ENCODE measurements around the gene PLAC8L1.
"Not testable (repeated sequence)": the region's sequence is repeated elsewhere in the genome, so short reads cannot be mapped to it uniquely, and the experiment has no call there.

Gene PLAC8L1, protein sequence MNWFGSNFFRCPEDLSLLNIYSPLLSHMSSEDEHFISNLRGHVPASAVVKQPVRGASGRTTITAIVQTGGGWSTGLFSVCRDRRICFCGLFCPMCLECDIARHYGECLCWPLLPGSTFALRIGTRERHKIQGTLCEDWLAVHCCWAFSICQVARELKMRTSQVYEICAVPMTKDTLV

DNA sequence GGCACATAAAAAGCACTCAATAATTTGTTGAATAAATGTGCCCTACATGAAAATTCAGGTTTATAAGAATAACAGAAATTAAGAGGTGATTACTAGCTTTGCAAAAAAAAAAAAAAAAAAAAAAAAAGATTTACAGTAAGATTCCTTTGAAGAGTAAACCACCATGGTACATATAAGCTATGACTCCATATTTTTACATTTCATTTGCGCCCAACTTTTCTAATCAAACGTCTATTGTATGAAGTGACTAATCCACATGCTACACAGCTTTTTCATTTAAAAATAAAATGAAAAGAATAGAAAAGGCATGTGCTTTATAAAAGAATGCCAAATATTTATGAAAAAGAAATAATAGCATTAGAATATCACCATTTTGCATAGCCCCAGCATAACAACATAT is at the start of gene PLAC8L1:
TSS of gene PLAC8L1 (minus strand) at position 101 of the 400 bp plus-strand sequence. CDS start 1,266 bp downstream, outside the sequence.
- Histone ChIP-seq H3K27ac (ENCODE audit: low read length) (no peak within 1 kb of the TSS), H3K27me3 (ENCODE audit: control insufficient read depth, insufficient read depth, low read length) (no peaks in the 10 kb centered on the region), H3K9me3 (ENCODE audit: control insufficient read depth, insufficient read depth, low read length) (no peaks in the 10 kb centered on the region), H3K4me1 (ENCODE audit: control insufficient read depth, insufficient read depth, low read length) (peaks cover 1% of the 10 kb centered on the region; the same call in 1 of the 2 replicates), H3K4me3 (ENCODE audit: low read length) (no peak within 1 kb of the TSS), H3K36me3 (ENCODE audit: control insufficient read depth, insufficient read depth, low read length) (no peaks in the 10 kb centered on the region)
- WGBS (ENCODE audit: insufficient coverage, insufficient read length) = no CpG with 5 or more reads among the region's 2 CpGs
- no peak for DNase-seq (ENCODE audit: low read depth, low spot score)

DNA sequence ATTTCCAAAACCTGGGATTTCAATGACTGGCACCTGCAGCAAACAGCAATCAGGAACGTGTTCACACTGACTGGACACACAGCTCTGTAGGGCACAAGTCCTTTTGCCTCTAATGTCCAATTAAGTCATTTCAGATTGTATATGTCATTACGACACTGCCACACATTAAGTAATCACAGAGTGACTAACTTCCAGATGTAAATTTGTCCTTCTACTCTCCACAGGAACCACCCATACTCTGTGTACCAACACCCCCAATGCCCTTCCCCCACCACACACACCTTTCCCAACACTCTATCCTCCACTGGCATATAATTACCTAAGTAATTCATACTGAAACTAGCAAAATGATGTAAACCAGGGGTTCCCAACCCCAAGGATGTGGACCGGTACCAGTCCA is 46.6 kb upstream of the PLAC8L1 start:
- WGBS (ENCODE audit: insufficient coverage, insufficient read length) = no CpG with 5 or more reads among the region's 3 CpGs
- no peaks in the 10 kb centered on the region for H3K27me3 ChIP-seq (ENCODE audit: control insufficient read depth, insufficient read depth, low read length)
- H3K36me3 ChIP-seq (ENCODE audit: control insufficient read depth, insufficient read depth, low read length) = peaks cover 12% of the 10 kb centered on the region; the same call in 1 of the 2 replicates
- DNase-seq (ENCODE audit: low read depth, low spot score) = no peak
- H3K4me1 ChIP-seq (ENCODE audit: control insufficient read depth, insufficient read depth, low read length) = no peaks in the 10 kb centered on the region
- no peak overlapping the region for H3K27ac ChIP-seq (ENCODE audit: low read length)
- H3K4me3 ChIP-seq (ENCODE audit: low read length) = no peak overlapping the region
- H3K9me3 ChIP-seq (ENCODE audit: control insufficient read depth, insufficient read depth, low read length) = no peaks in the 10 kb centered on the region

DNA sequence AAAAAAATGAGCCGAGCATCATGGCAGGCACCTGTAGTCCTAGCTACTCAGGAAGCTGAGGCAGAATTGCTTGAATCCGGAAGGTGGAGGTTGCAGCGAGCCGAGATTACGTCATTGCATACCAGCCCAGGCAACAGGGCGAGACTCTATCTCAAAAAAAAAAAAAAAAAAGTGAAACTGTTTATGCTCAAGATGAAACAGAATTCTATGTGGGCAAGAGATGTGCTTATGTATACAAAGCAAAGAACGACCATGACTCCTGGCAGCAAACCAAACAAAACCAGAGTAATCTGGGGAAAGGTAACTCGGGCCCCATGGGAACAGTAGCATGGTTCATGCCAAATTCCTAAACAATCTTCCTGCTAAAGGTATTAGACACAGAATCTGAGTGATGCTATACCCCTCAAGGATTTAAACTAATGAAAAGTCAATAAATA is 32.6 kb upstream of the PLAC8L1 start:
- no peaks in the 10 kb centered on the region for H3K9me3 ChIP-seq (ENCODE audit: control insufficient read depth, insufficient read depth, low read length)
- no CpG with 5 or more reads among the region's 8 CpGs for WGBS (ENCODE audit: insufficient coverage, insufficient read length)
- no peak for DNase-seq (ENCODE audit: low read depth, low spot score)
- peaks cover 12% of the 10 kb centered on the region for H3K36me3 ChIP-seq (ENCODE audit: control insufficient read depth, insufficient read depth, low read length)
- no peak overlapping the region for H3K4me3 ChIP-seq (ENCODE audit: low read length)
- H3K27me3 ChIP-seq (ENCODE audit: control insufficient read depth, insufficient read depth, low read length) = no peaks in the 10 kb centered on the region
- H3K27ac ChIP-seq (ENCODE audit: low read length) = no peak overlapping the region
- H3K4me1 ChIP-seq (ENCODE audit: control insufficient read depth, insufficient read depth, low read length) = no peaks in the 10 kb centered on the region

DNA sequence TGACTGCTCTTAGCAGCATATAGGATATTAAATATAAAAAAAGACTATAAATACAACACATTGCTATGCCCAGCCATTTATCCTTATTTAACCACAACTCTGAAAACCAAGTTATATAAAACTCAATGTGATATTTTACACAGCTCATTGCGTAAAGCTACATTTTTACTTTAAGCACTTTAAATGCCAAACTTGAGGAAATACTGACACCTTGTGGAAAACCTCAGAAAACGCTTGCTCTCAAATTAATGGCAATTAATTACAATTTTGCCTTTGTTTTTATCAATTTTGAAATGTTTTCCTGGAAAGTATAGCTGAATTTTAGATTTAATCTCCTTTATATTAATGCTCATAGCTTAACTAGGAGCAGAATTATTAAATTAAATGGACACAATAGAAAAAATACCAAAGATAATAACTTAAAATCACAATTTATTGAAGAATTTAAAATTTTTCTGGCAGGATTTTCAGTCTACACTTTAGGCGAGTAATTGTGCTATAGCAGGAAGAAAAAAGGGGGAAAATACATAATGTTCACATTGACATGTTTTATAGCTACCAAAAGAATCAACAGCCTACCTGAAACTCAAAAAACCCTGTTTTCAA is 25.2 kb upstream of the PLAC8L1 start:
- H3K27me3 ChIP-seq (ENCODE audit: control insufficient read depth, insufficient read depth, low read length) = no peaks in the 10 kb centered on the region
- no peaks in the 10 kb centered on the region for H3K4me1 ChIP-seq (ENCODE audit: control insufficient read depth, insufficient read depth, low read length)
- peak; percentile 4 for DNase-seq (ENCODE audit: low read depth, low spot score)
- H3K36me3 ChIP-seq (ENCODE audit: control insufficient read depth, insufficient read depth, low read length) = peaks cover 15% of the 10 kb centered on the region; the same call in 1 of the 2 replicates
- H3K9me3 ChIP-seq (ENCODE audit: control insufficient read depth, insufficient read depth, low read length) = no peaks in the 10 kb centered on the region
- H3K4me3 ChIP-seq (ENCODE audit: low read length) = no peak overlapping the region
- no peak overlapping the region for H3K27ac ChIP-seq (ENCODE audit: low read length)
- WGBS (ENCODE audit: insufficient coverage, insufficient read length) = no CpG with 5 or more reads among the region's 3 CpGs

DNA sequence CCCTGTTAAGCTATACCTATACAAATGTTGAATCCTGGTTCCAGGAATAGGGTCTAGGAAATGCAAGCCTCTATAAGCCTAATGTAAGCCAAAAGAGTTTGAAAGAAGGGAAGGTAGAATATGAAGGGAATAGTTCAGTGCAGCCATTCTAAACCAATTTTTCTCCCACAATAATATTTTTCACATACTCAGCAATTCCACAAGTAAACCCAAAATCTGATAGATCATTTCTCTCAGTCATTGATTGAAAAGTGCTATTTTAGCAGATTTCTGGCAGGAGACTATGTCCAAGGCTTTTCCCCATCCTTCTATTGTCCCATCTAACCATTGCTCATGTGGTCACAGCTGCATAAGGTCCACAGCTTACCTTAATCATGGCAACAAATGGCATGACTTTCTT is 20.7 kb upstream of the PLAC8L1 start:
- H3K4me3 ChIP-seq (ENCODE audit: low read length) = no peak overlapping the region
- H3K27me3 ChIP-seq (ENCODE audit: control insufficient read depth, insufficient read depth, low read length) = no peaks in the 10 kb centered on the region
- no peaks in the 10 kb centered on the region for H3K9me3 ChIP-seq (ENCODE audit: control insufficient read depth, insufficient read depth, low read length)
- no peak overlapping the region for H3K27ac ChIP-seq (ENCODE audit: low read length)
- DNase-seq (ENCODE audit: low read depth, low spot score) = no peak
- no peaks in the 10 kb centered on the region for H3K4me1 ChIP-seq (ENCODE audit: control insufficient read depth, insufficient read depth, low read length)
- peaks cover 17% of the 10 kb centered on the region; the same call in 1 of the 2 replicates for H3K36me3 ChIP-seq (ENCODE audit: control insufficient read depth, insufficient read depth, low read length)

DNA sequence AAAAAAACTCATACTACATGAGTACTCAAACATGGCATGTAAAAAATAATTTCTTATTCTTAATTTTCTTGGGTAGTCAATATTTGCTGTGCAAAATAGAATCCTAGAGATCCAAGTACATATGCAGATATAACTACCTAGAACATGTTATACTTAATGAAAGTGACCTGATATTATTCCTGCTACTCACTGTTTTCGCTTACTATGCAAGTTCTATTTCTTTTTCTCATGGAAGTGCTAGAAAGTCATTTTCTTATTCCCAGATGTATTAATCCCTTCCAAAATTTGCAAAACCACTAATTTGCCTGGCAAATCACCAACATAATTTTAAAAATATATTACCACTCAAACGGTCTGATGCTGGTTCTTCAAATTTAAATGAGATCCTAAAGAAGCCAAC is 19.2 kb upstream of the PLAC8L1 start:
- DNase-seq (ENCODE audit: low read depth, low spot score) = no peak
- 100% methylated on average over 1 of the region's 2 CpGs for WGBS (ENCODE audit: insufficient coverage, insufficient read length)

DNA sequence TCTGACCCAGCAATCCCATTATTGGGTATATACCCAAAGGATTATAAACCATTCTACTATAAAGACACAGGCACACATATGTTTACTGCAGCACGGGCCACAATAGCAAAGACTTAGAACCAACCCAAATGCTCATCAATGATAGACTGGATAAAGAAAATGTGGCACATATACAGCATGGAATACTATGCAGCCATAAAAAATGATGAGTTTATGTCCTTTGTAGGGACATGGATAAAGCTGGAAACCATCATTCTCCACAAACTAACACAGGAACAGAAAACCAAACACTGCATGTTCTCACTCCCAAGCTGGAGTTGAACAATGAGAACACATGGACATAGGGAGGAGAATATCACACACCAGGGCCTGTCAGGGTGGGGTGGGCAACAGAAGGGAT is 16.1 kb upstream of the PLAC8L1 start:
- not testable (repeated sequence) for H3K27ac ChIP-seq (ENCODE audit: low read length); H3K4me1 ChIP-seq (ENCODE audit: control insufficient read depth, insufficient read depth, low read length); H3K9me3 ChIP-seq (ENCODE audit: control insufficient read depth, insufficient read depth, low read length); H3K27me3 ChIP-seq (ENCODE audit: control insufficient read depth, insufficient read depth, low read length); DNase-seq (ENCODE audit: low read depth, low spot score); H3K4me3 ChIP-seq (ENCODE audit: low read length)
- no CpG with 5 or more reads among the region's 1 CpG for WGBS (ENCODE audit: insufficient coverage, insufficient read length)
- H3K36me3 ChIP-seq (ENCODE audit: control insufficient read depth, insufficient read depth, low read length) = peaks cover 24% of the 10 kb centered on the region; the same call in 1 of the 2 replicates

More for the DNA sequence above, 19.2 kb upstream of the PLAC8L1 start:
- Histone ChIP-seq H3K4me1 (ENCODE audit: control insufficient read depth, insufficient read depth, low read length) (no peaks in the 10 kb centered on the region), H3K4me3 (ENCODE audit: low read length) (no peak overlapping the region), H3K9me3 (ENCODE audit: control insufficient read depth, insufficient read depth, low read length) (no peaks in the 10 kb centered on the region), H3K27ac (ENCODE audit: low read length) (no peak overlapping the region), H3K27me3 (ENCODE audit: control insufficient read depth, insufficient read depth, low read length) (no peaks in the 10 kb centered on the region), H3K36me3 (ENCODE audit: control insufficient read depth, insufficient read depth, low read length) (peaks cover 20% of the 10 kb centered on the region; the same call in 1 of the 2 replicates)

DNA sequence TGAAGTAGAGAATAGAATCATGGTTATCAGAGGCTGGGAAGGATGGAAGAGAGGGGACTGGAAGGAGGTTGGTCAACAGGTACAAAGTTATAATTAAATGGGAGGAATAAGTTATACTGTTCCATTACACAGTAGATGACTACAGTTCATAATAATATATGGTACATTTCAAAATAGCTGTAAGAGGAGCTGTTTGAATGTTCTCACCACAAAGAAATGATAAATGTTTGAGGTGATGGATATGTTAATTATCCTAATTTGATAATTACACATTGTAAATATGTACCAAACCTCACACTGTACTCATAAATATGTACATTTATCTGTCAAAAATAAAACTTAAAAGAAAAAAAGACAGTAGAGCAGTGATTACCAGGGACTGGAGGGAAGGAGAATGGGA is 12.9 kb upstream of the PLAC8L1 start:
- no peak for DNase-seq (ENCODE audit: low read depth, low spot score)
- Histone ChIP-seq H3K4me3 (ENCODE audit: low read length) (no peak overlapping the region), H3K27me3 (ENCODE audit: control insufficient read depth, insufficient read depth, low read length) (no peaks in the 10 kb centered on the region), H3K4me1 (ENCODE audit: control insufficient read depth, insufficient read depth, low read length) (no peaks in the 10 kb centered on the region), H3K36me3 (ENCODE audit: control insufficient read depth, insufficient read depth, low read length) (peaks cover 21% of the 10 kb centered on the region; the same call in 1 of the 2 replicates), H3K27ac (ENCODE audit: low read length) (no peak overlapping the region), H3K9me3 (ENCODE audit: control insufficient read depth, insufficient read depth, low read length) (no peaks in the 10 kb centered on the region)

DNA sequence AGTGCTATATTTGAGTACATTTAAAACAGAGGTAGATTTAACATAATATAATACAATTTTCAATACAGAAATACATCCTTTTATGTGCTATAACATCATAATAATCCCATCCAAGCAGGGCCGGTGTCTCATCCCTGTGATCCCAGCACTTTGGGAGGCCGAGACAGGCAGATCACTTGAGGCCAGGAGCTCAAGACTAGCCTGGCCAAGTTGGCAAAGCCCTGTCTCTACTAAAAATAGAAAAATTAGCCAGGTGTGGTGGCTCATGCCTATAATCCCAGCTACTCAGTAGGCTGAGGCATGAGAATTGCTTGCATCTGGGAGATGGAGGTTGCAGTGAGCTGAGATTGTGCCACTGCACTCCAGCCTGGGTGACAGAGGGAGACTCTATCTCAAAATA is 11.8 kb upstream of the PLAC8L1 start:
- H3K27ac ChIP-seq (ENCODE audit: low read length); H3K9me3 ChIP-seq (ENCODE audit: control insufficient read depth, insufficient read depth, low read length); H3K4me1 ChIP-seq (ENCODE audit: control insufficient read depth, insufficient read depth, low read length); H3K27me3 ChIP-seq (ENCODE audit: control insufficient read depth, insufficient read depth, low read length); DNase-seq (ENCODE audit: low read depth, low spot score); H3K4me3 ChIP-seq (ENCODE audit: low read length): not testable (repeated sequence)
- no CpG with 5 or more reads among the region's 2 CpGs for WGBS (ENCODE audit: insufficient coverage, insufficient read length)
- peaks cover 21% of the 10 kb centered on the region; the same call in 1 of the 2 replicates for H3K36me3 ChIP-seq (ENCODE audit: control insufficient read depth, insufficient read depth, low read length)

DNA sequence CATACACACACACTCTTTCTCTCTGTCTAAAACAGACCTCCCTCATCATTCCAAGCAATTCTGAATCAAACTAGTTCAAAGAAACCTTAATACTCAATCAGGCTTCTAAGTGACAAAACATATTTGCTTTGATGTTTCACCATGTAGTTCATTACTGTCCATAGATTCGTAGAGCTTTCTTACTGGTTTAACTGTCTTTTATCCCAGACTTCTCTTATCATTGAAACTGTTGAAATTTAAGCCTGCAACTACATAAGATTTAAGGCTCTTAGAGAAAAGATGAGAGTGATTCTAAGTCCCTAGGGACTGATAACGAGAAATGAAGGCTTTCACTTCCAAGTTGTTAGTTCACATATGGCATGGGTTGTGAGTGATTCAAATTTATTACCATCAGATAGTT is 11.0 kb upstream of the PLAC8L1 start:
- Histone ChIP-seq H3K36me3 (ENCODE audit: control insufficient read depth, insufficient read depth, low read length) (peaks cover 18% of the 10 kb centered on the region; the same call in 1 of the 2 replicates), H3K27ac (ENCODE audit: low read length) (no peak overlapping the region), H3K4me3 (ENCODE audit: low read length) (no peak overlapping the region), H3K9me3 (ENCODE audit: control insufficient read depth, insufficient read depth, low read length) (no peaks in the 10 kb centered on the region), H3K27me3 (ENCODE audit: control insufficient read depth, insufficient read depth, low read length) (no peaks in the 10 kb centered on the region; the same call in 1 of the 2 replicates), H3K4me1 (ENCODE audit: control insufficient read depth, insufficient read depth, low read length) (no peaks in the 10 kb centered on the region)
- DNase-seq (ENCODE audit: low read depth, low spot score) = no peak
- no CpG with 5 or more reads among the region's 2 CpGs for WGBS (ENCODE audit: insufficient coverage, insufficient read length)

DNA sequence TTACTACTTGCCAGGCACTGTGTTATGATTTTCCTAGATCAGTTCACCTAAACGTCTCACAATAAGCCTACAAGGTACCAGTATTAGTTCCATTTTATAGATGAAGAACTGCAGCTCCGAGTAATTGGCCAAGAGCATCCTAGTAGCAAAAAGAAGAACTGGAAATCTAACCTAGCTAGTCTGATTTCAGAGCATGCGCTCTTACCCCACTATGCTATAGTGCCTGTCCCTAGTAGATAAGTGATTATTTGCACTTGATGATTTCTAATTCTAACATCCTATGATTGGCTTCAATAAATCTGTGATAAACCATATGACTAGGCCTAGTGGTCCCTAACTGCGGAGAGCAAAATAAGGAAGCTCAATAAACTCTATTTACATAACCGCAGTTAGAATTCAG is 7.1 kb upstream of the PLAC8L1 start:
- Histone ChIP-seq H3K4me3 (ENCODE audit: low read length) (no peak overlapping the region), H3K9me3 (ENCODE audit: control insufficient read depth, insufficient read depth, low read length) (no peaks in the 10 kb centered on the region), H3K36me3 (ENCODE audit: control insufficient read depth, insufficient read depth, low read length) (peaks cover 3% of the 10 kb centered on the region; the same call in 1 of the 2 replicates), H3K27ac (ENCODE audit: low read length) (no peak overlapping the region), H3K27me3 (ENCODE audit: control insufficient read depth, insufficient read depth, low read length) (no peaks in the 10 kb centered on the region; the same call in 1 of the 2 replicates), H3K4me1 (ENCODE audit: control insufficient read depth, insufficient read depth, low read length) (no peaks in the 10 kb centered on the region)
- no CpG with 5 or more reads among the region's 5 CpGs for WGBS (ENCODE audit: insufficient coverage, insufficient read length)
- no peak for DNase-seq (ENCODE audit: low read depth, low spot score)

Measured in iPS DF 6.9 (cell line).